IMR-90 (cell line): Measurements from ENCODE around the gene CLEC19A. TPM values are rescaled to one million over a fixed set of nuclear protein-coding genes. Genes with fewer than 3 reads are reported as not detected.

Source experiments
- ATAC-seq: fragments of 200-7000 bp; cut with Tn5 transposase; 2 replicates; pipeline ENCODE4 v1.9.1; 2020; ENCODE audit warnings: low read depth, mild to moderate bottlenecking, moderate library complexity
- BruUV-seq: library from RNA; stranded (reverse); fragments of 400-500 nt; replicated peaks from 2 replicates; lab custom pipeline; 2021; lab: Mats Ljungman, UMichigan
- CTCF ChIA-PET: fragments of 300-600 bp; formaldehyde crosslinking; extraction: SDS; loops from one replicate; lab custom pipeline; 2021; ENCODE audit warnings: antibody characterized with exemption; lab: Yijun Ruan, JAX
- POLR2A ChIA-PET: fragments of 300-600 bp; sonication (Branson Sonifier 250); formaldehyde crosslinking; loops from one replicate; lab custom pipeline; 2022; ENCODE audit warnings: antibody characterized with exemption; ENCODE audit not compliant: unreplicated experiment; lab: Charles Lee
- DNase-seq: peaks from one replicate; pipeline ENCODE4 v3.0.0; 2013
- H2AFZ ChIP-seq: replicated peaks from 2 replicates; pipeline ENCODE3; 2013; ENCODE audit warnings: low read length, mild to moderate bottlenecking; ENCODE audit not compliant: poor library complexity
- H2AK5ac ChIP-seq: 2 replicates; pipeline ENCODE4 v1.6.1; 2013; ENCODE audit warnings: low read depth, low read length, inconsistent platforms
- H2AK9ac ChIP-seq: replicated peaks from 2 replicates; pipeline ENCODE3; 2013; ENCODE audit warnings: mild to moderate bottlenecking, low read depth, low read length, moderate library complexity; ENCODE audit not compliant: poor library complexity
- H2BK120ac ChIP-seq: 2 replicates; pipeline ENCODE4 v1.6.1; 2013; ENCODE audit warnings: low read depth, low read length, inconsistent platforms
- H2BK15ac ChIP-seq: 3 replicates; pipeline ENCODE4 v1.6.1; 2013; ENCODE audit warnings: low read depth, low read length, inconsistent platforms
- H2BK20ac ChIP-seq: 2 replicates; pipeline ENCODE4 v1.6.1; 2013; ENCODE audit warnings: low read depth, mild to moderate bottlenecking, inconsistent platforms, low read length, moderate library complexity
- H2BK5ac ChIP-seq: 2 replicates; pipeline ENCODE4 v1.6.1; 2013; ENCODE audit warnings: mild to moderate bottlenecking, low read depth, low read length, inconsistent platforms; ENCODE audit not compliant: poor library complexity, severe bottlenecking
- H3K14ac ChIP-seq: replicated peaks from 2 replicates; pipeline ENCODE4 v1.6.1; 2013; ENCODE audit warnings: low read depth, low read length, inconsistent platforms
- H3K18ac ChIP-seq: 2 replicates; pipeline ENCODE4 v1.6.1; 2013; ENCODE audit warnings: low read depth, low read length, control low read depth
- H3K23ac ChIP-seq: 2 replicates; pipeline ENCODE4 v1.6.1; 2013; ENCODE audit warnings: low read depth, low read length, inconsistent platforms
- H3K27ac ChIP-seq: 2 replicates; pipeline ENCODE4 v1.5.1; 2013; ENCODE audit warnings: mild to moderate bottlenecking, control low read depth, low read length; ENCODE audit not compliant: insufficient read depth
- H3K27me3 ChIP-seq: 2 replicates; pipeline ENCODE4 v1.6.1; 2013; ENCODE audit warnings: low read length; ENCODE audit not compliant: control insufficient read depth, insufficient read depth
- H3K36me3 ChIP-seq: 2 replicates; pipeline ENCODE4 v1.6.1; 2013; ENCODE audit warnings: low read length, mixed read lengths; ENCODE audit not compliant: control insufficient read depth, insufficient read depth
- H3K4ac ChIP-seq: 2 replicates; pipeline ENCODE4 v1.6.1; 2013; ENCODE audit warnings: low read depth, low read length, inconsistent platforms
- H3K4me1 ChIP-seq: 2 replicates; pipeline ENCODE4 v1.6.1; 2013; ENCODE audit warnings: low read length, mixed read lengths; ENCODE audit not compliant: control insufficient read depth, insufficient read depth
- H3K4me2 ChIP-seq: 2 replicates; pipeline ENCODE4 v1.6.1; 2013; ENCODE audit warnings: low read depth, mild to moderate bottlenecking, control low read depth, low read length, moderate library complexity
- H3K4me3 ChIP-seq: 2 replicates; pipeline ENCODE4 v1.5.1; 2013; ENCODE audit warnings: low read depth, mild to moderate bottlenecking, control low read depth, low read length, moderate library complexity; ENCODE audit not compliant: insufficient read depth
- H3K56ac ChIP-seq: 2 replicates; pipeline ENCODE4 v1.6.1; 2013; ENCODE audit warnings: low read length, inconsistent platforms; ENCODE audit not compliant: insufficient read depth; ENCODE audit errors: extremely low read depth
- H3K79me1 ChIP-seq, 2 experiments: 2 replicates each; pipeline ENCODE4 v1.6.1; 2013; ENCODE audit warnings: low read length in 2 of 2, inconsistent platforms in 1 of 2, low read depth in 1 of 2
- H3K9ac ChIP-seq: 2 replicates; pipeline ENCODE4 v1.6.1; 2013; ENCODE audit warnings: low read depth, low read length, control low read depth
- H3K9me1 ChIP-seq: 2 replicates; pipeline ENCODE4 v1.6.1; 2013; ENCODE audit warnings: low read length, inconsistent platforms; ENCODE audit not compliant: insufficient read depth
- H3K9me3 ChIP-seq: 2 replicates; pipeline ENCODE4 v1.6.1; 2013; ENCODE audit warnings: low read length; ENCODE audit not compliant: control insufficient read depth, insufficient read depth
- H4K20me1 ChIP-seq: 2 replicates; pipeline ENCODE4 v1.6.1; 2013; ENCODE audit warnings: low read length, inconsistent platforms; ENCODE audit not compliant: insufficient read depth
- H4K5ac ChIP-seq: 2 replicates; pipeline ENCODE4 v1.6.1; 2013; ENCODE audit warnings: mild to moderate bottlenecking, low read depth, low read length, control low read depth
- H4K8ac ChIP-seq, 2 experiments: 2 replicates each; pipeline ENCODE4 v1.6.1; 2013; ENCODE audit warnings: low read depth in 2 of 2, low read length in 2 of 2, control low read depth in 1 of 2, inconsistent platforms in 1 of 2
- H4K91ac ChIP-seq: 2 replicates; pipeline ENCODE4 v1.6.1; 2013; ENCODE audit warnings: low read depth, low read length, inconsistent platforms; ENCODE audit not compliant: insufficient read depth
- CHD1 ChIP-seq: IDR thresholded peaks from 2 replicates; pipeline ENCODE4 v1.6.1; 2012; ENCODE audit warnings: low read depth, low read length, improper control_type of control experiment
- MAFK ChIP-seq: IDR thresholded peaks from 2 replicates; pipeline ENCODE4 v1.6.1; 2012; ENCODE audit warnings: low read depth, low read length, improper control_type of control experiment
- NFE2L2 ChIP-seq: fragments of 150-350 bp; IDR thresholded peaks from 2 replicates; pipeline ENCODE4 v1.6.1; 2016; ENCODE audit warnings: low read depth, mild to moderate bottlenecking, low read length
- POLR2A ChIP-seq: IDR thresholded peaks from 2 replicates; pipeline ENCODE4 v1.6.1; 2012; ENCODE audit warnings: mild to moderate bottlenecking, low read depth, low read length
- RFX5 ChIP-seq: IDR thresholded peaks from 2 replicates; pipeline ENCODE4 v1.8.0; 2012; ENCODE audit warnings: low read depth, mild to moderate bottlenecking, low read length, moderate library complexity
- WGBS, 2 experiments: methylation state at CpG; one replicate each; pipeline versions ENCODE4 v1.1.5 to v1.1.7; 2013; ENCODE audit warnings: missing lambda C conversion rate in 2 of 2; ENCODE audit not compliant: insufficient read length in 1 of 2; ENCODE audit errors: extremely low coverage in 2 of 2; 5-methylcytosine and 5-hydroxymethylcytosine counted together
- dilution Hi-C: fragments of 300-500 bp; cut with HindIII; formaldehyde crosslinking; loops from one replicate; pipeline ENCODE4 v1.14.3; 2018; ENCODE audit warnings: low sequenced_read_pairs; ENCODE audit not compliant: unreplicated experiment
- in situ Hi-C: fragments of 300-500 bp; cut with MboI; formaldehyde crosslinking; loops from 3 replicates; pipeline ENCODE4 v1.14.3; 2019; ENCODE audit warnings: low sequenced_read_pairs, inconsistent platforms, mixed read lengths
- intact Hi-C: fragments of 100-400 bp; cut with micrococcal nuclease; formaldehyde crosslinking; loops from 2 replicates; pipeline ENCODE4 v1.10.0; 2022
- polyA plus RNA-seq, 3 experiments: library from polyadenylated mRNA; depleted of rRNA; stranded (reverse); fragments of >200 nt; gene quantifications; 2 replicates each; pipeline ENCODE4 v1.2.3, GENCODE V29; 2012; ENCODE audit warnings: low replicate concordance in 1 of 3
- total RNA-seq: library from RNA; depleted of rRNA; stranded (reverse); fragments of >200 nt; gene quantifications from 2 replicates; pipeline ENCODE4 v1.2.3, GENCODE V29; 2012
- TF ChIP-seq, protein P1 (sequence below): conservative IDR thresholded peaks from 2 replicates; pipeline ENCODE4 v1.5.1; 2012; ENCODE audit warnings: mild to moderate bottlenecking, low read depth, low read length, improper control_type of control experiment

The CLEC19A gene
- total and polyA plus RNA-seq, 2 of the 4 experiments (the other 2 are of a cell fraction): not detected

GRCh38 chr16:19242186-19242585 is 43.3 kb upstream of the CLEC19A start:
- Histone ChIP-seq H3K27ac (no peak overlapping the region), H3K14ac (no peak overlapping the region)
- BruUV-seq: no TSS peak

More at GRCh38 chr16:19242186-19242585, 43.3 kb upstream of the CLEC19A start:
- Histone ChIP-seq H3K4me1 (no peaks in the 10 kb centered on the region), H2BK120ac (no peak overlapping the region), H3K56ac (no peak overlapping the region), H3K4ac (no peak overlapping the region), H4K8ac (no peak overlapping the region), H3K23ac (no peak overlapping the region), H3K4me3 (no peak overlapping the region), H4K5ac (no peak overlapping the region), H3K36me3 (no peaks in the 10 kb centered on the region), H4K20me1 (no peaks in the 10 kb centered on the region), H3K9ac (no peak overlapping the region), H2AFZ (no peak overlapping the region), H3K9me3 (peaks cover 6% of the 10 kb centered on the region; the same call in 1 of the 2 replicates), H3K18ac (no peak overlapping the region), H2BK5ac (no peak overlapping the region), H4K91ac (no peak overlapping the region), H3K79me1 (no peaks in the 10 kb centered on the region), H3K4me2 (no peak overlapping the region), H2BK20ac (no peak overlapping the region), H2AK9ac (no peak overlapping the region), H2BK15ac (no peak overlapping the region), H3K9me1 (no peaks in the 10 kb centered on the region), H2AK5ac (no peak overlapping the region), H3K27me3 (no peaks in the 10 kb centered on the region)
- in situ Hi-C loops: no loop called here
- TF ChIP-seq NFE2L2 (no peak), MAFK (no peak), POLR2A (no peak), RFX5 (no peak), CHD1 (no peak)
- TF ChIP-seq, protein P1, sequence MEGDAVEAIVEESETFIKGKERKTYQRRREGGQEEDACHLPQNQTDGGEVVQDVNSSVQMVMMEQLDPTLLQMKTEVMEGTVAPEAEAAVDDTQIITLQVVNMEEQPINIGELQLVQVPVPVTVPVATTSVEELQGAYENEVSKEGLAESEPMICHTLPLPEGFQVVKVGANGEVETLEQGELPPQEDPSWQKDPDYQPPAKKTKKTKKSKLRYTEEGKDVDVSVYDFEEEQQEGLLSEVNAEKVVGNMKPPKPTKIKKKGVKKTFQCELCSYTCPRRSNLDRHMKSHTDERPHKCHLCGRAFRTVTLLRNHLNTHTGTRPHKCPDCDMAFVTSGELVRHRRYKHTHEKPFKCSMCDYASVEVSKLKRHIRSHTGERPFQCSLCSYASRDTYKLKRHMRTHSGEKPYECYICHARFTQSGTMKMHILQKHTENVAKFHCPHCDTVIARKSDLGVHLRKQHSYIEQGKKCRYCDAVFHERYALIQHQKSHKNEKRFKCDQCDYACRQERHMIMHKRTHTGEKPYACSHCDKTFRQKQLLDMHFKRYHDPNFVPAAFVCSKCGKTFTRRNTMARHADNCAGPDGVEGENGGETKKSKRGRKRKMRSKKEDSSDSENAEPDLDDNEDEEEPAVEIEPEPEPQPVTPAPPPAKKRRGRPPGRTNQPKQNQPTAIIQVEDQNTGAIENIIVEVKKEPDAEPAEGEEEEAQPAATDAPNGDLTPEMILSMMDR: no peak
- dilution Hi-C loops: no loop called here
- CTCF ChIA-PET: no interaction called here
- no CpG with 5 or more reads among the region's 1 CpG for WGBS, 2 experiments
- ATAC-seq (no peak), DNase-seq (no peak)
- intact Hi-C loops: no loop called here
- POLR2A ChIA-PET: no interaction called here
